Middle frontal gyrus (tissue), 1 donor: ENCODE data around the gene FBLN2.

Source experiments
- DNase-seq: peaks from one replicate; pipeline ENCODE4 v3.0.0-alpha.2; 2015; ENCODE audit warnings: low spot score; ENCODE audit errors: extremely low spot score

Gene FBLN2

GRCh38 chr3:13581485-13582365, 32.8 kb downstream of the FBLN2 start:
- no peak for DNase-seq

GRCh38 chr3:13582366-13583250, 33.7 kb downstream of the FBLN2 start:
- DNase-seq, result no peak

- DNase-seq, result no peak
Measured at GRCh38 chr3:13583251-13584180, 34.6 kb downstream of the FBLN2 start.

GRCh38 chr3:13584427-13584891, 35.5 kb downstream of the FBLN2 start:
- DNase-seq, result no peak

GRCh38 chr3:13584901-13585300, 36.0 kb downstream of the FBLN2 start:
- DNase-seq, result no peak

GRCh38 chr3:13587442-13587841, 38.5 kb downstream of the FBLN2 start:
- no peak for DNase-seq

GRCh38 chr3:13588221-13588701, 39.3 kb downstream of the FBLN2 start:
- DNase-seq, result no peak

GRCh38 chr3:13588993-13589392, 40.1 kb downstream of the FBLN2 start:
- DNase-seq, result no peak

GRCh38 chr3:13590841-13591520, 42.1 kb downstream of the FBLN2 start:
- no peak for DNase-seq

- DNase-seq, result no peak
Measured at GRCh38 chr3:13593615-13594014, 44.7 kb downstream of the FBLN2 start.

- no peak for DNase-seq
Measured at GRCh38 chr3:13594146-13594545, 45.2 kb downstream of the FBLN2 start.

GRCh38 chr3:13594991-13595421, 46.1 kb downstream of the FBLN2 start:
- no peak for DNase-seq

GRCh38 chr3:13595485-13595884, 46.6 kb downstream of the FBLN2 start:
- DNase-seq, result no peak

GRCh38 chr3:13596426-13597205, 47.7 kb downstream of the FBLN2 start:
- DNase-seq, result no peak

- DNase-seq, result no peak
Measured at GRCh38 chr3:13597661-13598060, 48.7 kb downstream of the FBLN2 start.

GRCh38 chr3:13598201-13598600, 49.3 kb downstream of the FBLN2 start:
- DNase-seq, result no peak

- no peak for DNase-seq
Measured at GRCh38 chr3:13598926-13599886, 50.3 kb downstream of the FBLN2 start.

- no peak for DNase-seq
Measured at GRCh38 chr3:13599887-13600450, 51.0 kb downstream of the FBLN2 start.
